ENCODE results near the gene TBX19. TPM values are rescaled to one million over a fixed set of nuclear protein-coding genes. Genes with fewer than 3 reads are reported as not detected.
A peak's percentile ranks its signal among the peaks of the same experiment; 100 is the strongest.

The TBX19 gene
- total RNA-seq, 2 experiments from 2014 or later: 1.4 to 1.5 TPM

GRCh38 chr1:168303716-168304540 lies 23.3 kb downstream of the TBX19 start:
- no peak overlapping the region for H3K4me3 Mint-ChIP-seq
- no peak overlapping the region for H3K27ac Mint-ChIP-seq
- intact Hi-C loops (cut with micrococcal nuclease): no loop called here
- no peaks in the 10 kb centered on the region for H3K9me3 Mint-ChIP-seq
- CTCF ChIA-PET: no interaction called here
- H3K4me1 Mint-ChIP-seq (ENCODE audit: low read depth): no peaks in the 10 kb centered on the region
- DNase-seq: no peak
- H3K36me3 Mint-ChIP-seq (ENCODE audit: low read depth): peaks cover 7% of the 10 kb centered on the region
- H3K27me3 Mint-ChIP-seq (ENCODE audit: low read depth): no peaks in the 10 kb centered on the region

- CTCF ChIA-PET: interaction anchor here (0.6 kb wide), 1 partner anchor 984 kb away, joined by 3 read pairs; no protein-coding TSS in a partner anchor
- no peak for DNase-seq
- Mint-ChIP-seq H3K9me3 (no peaks in the 10 kb centered on the region), H3K4me3 (no peak overlapping the region), H3K27me3 (ENCODE audit: low read depth) (no peaks in the 10 kb centered on the region), H3K36me3 (ENCODE audit: low read depth) (peaks cover 7% of the 10 kb centered on the region), H3K4me1 (ENCODE audit: low read depth) (no peaks in the 10 kb centered on the region), H3K27ac (no peak overlapping the region)
- intact Hi-C loops (cut with micrococcal nuclease): no loop called here
Observed at GRCh38 chr1:168304865-168305264, 24.2 kb downstream of the TBX19 start.

DNA sequence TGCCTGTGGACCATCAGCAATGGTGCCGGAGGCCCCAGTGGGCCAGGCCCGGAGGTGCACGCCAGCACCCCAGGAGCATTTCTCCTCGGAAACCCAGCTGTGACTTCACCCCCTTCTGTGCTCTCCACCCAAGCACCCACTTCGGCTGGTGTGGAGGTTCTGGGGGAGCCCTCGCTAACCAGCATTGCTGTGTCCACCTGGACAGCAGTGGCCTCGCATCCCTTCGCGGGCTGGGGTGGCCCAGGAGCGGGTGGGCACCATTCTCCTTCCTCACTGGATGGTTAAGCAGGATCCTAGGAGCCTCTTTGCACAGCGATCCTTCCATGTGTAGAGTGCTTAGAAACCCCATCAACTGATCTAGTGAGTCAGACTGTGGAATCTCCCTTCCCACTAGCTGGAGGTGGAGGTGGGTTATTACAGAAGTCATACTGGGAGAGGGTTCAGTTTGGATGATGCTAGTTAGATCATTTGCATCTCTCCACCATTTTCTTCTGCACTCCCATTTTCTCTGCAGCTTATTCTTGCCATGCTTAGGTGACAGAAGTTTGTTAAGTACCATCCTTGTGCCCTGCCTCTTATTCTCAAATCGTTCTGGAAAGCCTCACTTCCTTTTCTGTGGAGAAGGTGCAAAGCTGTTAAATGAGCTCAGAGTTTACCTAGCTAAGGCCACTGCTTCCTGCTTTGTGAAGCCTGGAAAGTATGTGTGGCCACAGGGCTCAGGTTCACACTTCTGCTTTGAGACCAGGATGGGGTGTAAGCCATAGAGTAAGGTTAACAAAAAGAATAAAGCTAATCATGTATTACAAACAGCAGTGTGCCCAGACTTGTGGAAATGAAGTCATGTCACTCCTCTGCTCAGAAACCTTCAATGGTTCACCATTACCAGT lies 32.3 kb downstream of the TBX19 start:
- no peaks in the 10 kb centered on the region for H3K27me3 Mint-ChIP-seq (ENCODE audit: low read depth)
- no peak for DNase-seq
- H3K4me1 Mint-ChIP-seq (ENCODE audit: low read depth): peaks cover 3% of the 10 kb centered on the region
- H3K4me3 Mint-ChIP-seq: no peak overlapping the region
- CTCF ChIA-PET: interaction anchor here (0.8 kb wide), 1 partner anchor 35 kb away, joined by 3 read pairs; no protein-coding TSS in a partner anchor
- peaks cover 7% of the 10 kb centered on the region for H3K36me3 Mint-ChIP-seq (ENCODE audit: low read depth)
- no peak overlapping the region for H3K27ac Mint-ChIP-seq
- no peaks in the 10 kb centered on the region for H3K9me3 Mint-ChIP-seq
- intact Hi-C loops (cut with micrococcal nuclease): no loop called here

DNA sequence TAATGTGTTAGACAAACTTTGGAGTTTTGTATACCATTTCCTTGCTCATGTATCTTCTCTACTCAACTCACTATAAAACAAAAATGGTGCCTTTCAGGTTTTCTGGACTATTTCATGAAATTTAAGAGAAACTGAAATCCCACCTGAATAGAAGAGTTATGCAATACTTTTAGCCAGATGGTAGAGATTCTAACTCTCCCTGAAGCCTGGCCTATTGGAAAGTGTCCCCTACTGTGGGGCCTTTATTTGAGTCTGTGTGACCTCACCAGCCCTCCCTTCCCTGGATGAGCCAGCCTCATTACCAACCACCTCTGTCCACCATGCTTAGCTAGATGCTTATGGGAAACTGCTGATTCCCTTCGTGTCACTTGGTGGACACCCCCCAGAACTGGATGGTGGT lies 35.5 kb downstream of the TBX19 start:
- CTCF ChIA-PET: interaction anchor here (1.4 kb wide), 1 partner anchor 27 kb away, joined by 4 read pairs; no protein-coding TSS in a partner anchor
- intact Hi-C loops (cut with micrococcal nuclease): no loop called here
- Mint-ChIP-seq H3K36me3 (ENCODE audit: low read depth) (peaks cover 3% of the 10 kb centered on the region), H3K27me3 (ENCODE audit: low read depth) (no peaks in the 10 kb centered on the region), H3K4me3 (no peak overlapping the region), H3K4me1 (ENCODE audit: low read depth) (peaks cover 7% of the 10 kb centered on the region), H3K27ac (no peak overlapping the region), H3K9me3 (no peaks in the 10 kb centered on the region)
- DNase-seq: no peak

- Mint-ChIP-seq H3K27me3 (ENCODE audit: low read depth) (no peaks in the 10 kb centered on the region), H3K27ac (no peak overlapping the region), H3K36me3 (ENCODE audit: low read depth) (peaks cover 3% of the 10 kb centered on the region)
Observed at GRCh38 chr1:168317309-168317708, 36.6 kb downstream of the TBX19 start.

DNA sequence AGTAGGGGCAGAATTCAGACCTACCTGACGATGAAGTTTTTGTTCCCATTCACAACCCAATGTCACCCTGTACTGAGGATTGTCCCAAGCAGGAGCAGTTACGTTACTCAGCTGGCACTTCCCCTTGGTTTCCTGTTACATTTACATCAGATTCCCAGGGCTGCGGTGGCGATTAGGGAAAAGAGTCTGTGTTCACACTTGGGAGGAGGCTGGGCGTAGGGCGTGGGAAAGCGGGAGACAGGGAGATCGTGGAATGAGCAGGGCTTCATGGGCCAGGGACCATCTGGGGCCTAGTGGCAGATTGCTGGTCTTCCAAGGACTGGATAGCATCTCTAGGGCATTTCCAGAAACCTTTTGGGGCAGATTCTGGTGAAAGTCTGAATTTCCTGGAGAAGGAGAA lies 39.0 kb downstream of the TBX19 start:
- DNase-seq: no peak
- no peak overlapping the region for H3K4me3 Mint-ChIP-seq
- intact Hi-C loops (cut with micrococcal nuclease): no loop called here
- CTCF ChIA-PET: no interaction called here
- no peak overlapping the region for H3K27ac Mint-ChIP-seq
- H3K4me1 Mint-ChIP-seq (ENCODE audit: low read depth): peaks cover 4% of the 10 kb centered on the region
- H3K27me3 Mint-ChIP-seq (ENCODE audit: low read depth): no peaks in the 10 kb centered on the region
- H3K9me3 Mint-ChIP-seq: no peaks in the 10 kb centered on the region
- H3K36me3 Mint-ChIP-seq (ENCODE audit: low read depth): peaks cover 2% of the 10 kb centered on the region

More at GRCh38 chr1:168317309-168317708, 36.6 kb downstream of the TBX19 start:
- no peaks in the 10 kb centered on the region for H3K9me3 Mint-ChIP-seq
- intact Hi-C loops (cut with micrococcal nuclease): no loop called here
- no peak overlapping the region for H3K4me3 Mint-ChIP-seq
- H3K4me1 Mint-ChIP-seq (ENCODE audit: low read depth): peaks cover 7% of the 10 kb centered on the region
- CTCF ChIA-PET: no interaction called here
- DNase-seq: peak; percentile 14

DNA sequence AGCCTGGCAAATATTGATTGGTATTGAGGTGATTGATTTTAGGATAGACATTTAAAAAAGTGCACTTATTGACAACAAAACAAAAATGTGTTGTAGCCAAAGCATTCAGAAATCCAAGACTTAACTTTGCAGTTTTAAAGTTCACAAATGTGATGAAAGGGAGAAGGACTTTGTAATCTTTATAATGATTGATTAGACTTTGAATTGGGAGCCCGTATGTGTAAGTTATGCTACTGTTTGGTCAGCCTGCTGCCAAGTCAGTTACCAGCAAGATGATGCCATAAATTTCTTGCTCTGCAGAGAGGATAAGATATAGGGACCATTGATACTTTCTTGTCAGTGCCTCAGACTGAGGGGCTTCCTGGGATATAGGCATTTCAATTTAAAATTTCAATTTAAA lies 39.5 kb downstream of the TBX19 start:
- CTCF ChIA-PET: interaction anchor here (2.1 kb wide), 1 partner anchor 237 kb away, joined by 9 read pairs; no protein-coding TSS in a partner anchor
- DNase-seq: no peak
- H3K36me3 Mint-ChIP-seq (ENCODE audit: low read depth): peaks cover 1% of the 10 kb centered on the region
- H3K27me3 Mint-ChIP-seq (ENCODE audit: low read depth): no peaks in the 10 kb centered on the region
- H3K4me3 Mint-ChIP-seq: no peak overlapping the region
- H3K4me1 Mint-ChIP-seq (ENCODE audit: low read depth): peaks cover 4% of the 10 kb centered on the region
- intact Hi-C loops (cut with micrococcal nuclease): no loop called here
- no peak overlapping the region for H3K27ac Mint-ChIP-seq
- no peaks in the 10 kb centered on the region for H3K9me3 Mint-ChIP-seq

DNA sequence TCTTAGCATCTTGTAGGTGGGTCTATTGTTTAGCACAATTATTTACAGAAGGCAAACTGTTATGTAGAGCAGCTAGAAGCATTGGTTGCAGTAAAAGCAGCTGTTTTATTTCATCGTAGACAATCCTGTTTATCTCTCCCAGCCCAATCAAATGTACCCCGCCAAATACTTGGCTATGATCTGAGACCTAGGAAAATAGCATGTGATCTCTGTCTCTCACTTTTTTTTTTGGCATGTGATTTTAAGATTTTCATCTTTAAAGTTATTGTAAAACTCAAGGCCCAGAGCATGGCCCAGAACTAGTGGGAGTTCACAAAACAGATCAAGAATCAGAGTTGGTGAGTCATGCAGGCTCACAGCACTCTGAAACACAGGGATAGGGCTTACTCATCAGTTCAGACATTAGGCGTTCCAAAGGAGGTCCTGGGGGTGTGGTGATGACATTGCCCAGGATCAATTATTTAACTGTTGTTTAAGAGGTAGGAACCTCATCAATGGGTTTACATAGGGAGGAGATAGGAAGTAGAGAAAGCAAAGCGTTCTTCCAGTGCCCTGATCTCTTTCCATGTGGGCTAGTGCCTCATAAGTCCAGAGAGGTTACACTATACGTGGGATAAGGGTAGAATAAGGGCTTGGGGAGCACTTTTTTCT lies 40.2 kb downstream of the TBX19 start:
- CTCF ChIA-PET: interaction anchor here (1.6 to 2.1 kb wide), 2 partner anchors 19 to 238 kb away, joined by 3 to 9 read pairs; no protein-coding TSS in a partner anchor
- peak; percentile 26 for DNase-seq
- intact Hi-C loops (cut with micrococcal nuclease): no loop called here
- Mint-ChIP-seq H3K4me3 (no peak overlapping the region), H3K27me3 (ENCODE audit: low read depth) (no peaks in the 10 kb centered on the region), H3K9me3 (no peaks in the 10 kb centered on the region), H3K27ac (no peak overlapping the region), H3K36me3 (ENCODE audit: low read depth) (no peaks in the 10 kb centered on the region), H3K4me1 (ENCODE audit: low read depth) (peaks cover 4% of the 10 kb centered on the region)

GRCh38 chr1:168321945-168322344 lies 41.3 kb downstream of the TBX19 start:
- DNase-seq: no peak
- intact Hi-C loops (cut with micrococcal nuclease): loop anchor here (1.0 kb wide), 3 partner anchors 87 to 238 kb away; partner anchors contain the start of gene TIPRL
- H3K4me3 Mint-ChIP-seq: no peak overlapping the region
- no peaks in the 10 kb centered on the region for H3K36me3 Mint-ChIP-seq (ENCODE audit: low read depth)
- H3K4me1 Mint-ChIP-seq (ENCODE audit: low read depth): peaks cover 4% of the 10 kb centered on the region
- no peaks in the 10 kb centered on the region for H3K9me3 Mint-ChIP-seq
- CTCF ChIA-PET: interaction anchor here (0.6 to 2.1 kb wide), 6 partner anchors 13 to 816 kb away, joined by 3 to 9 read pairs (median 4); no protein-coding TSS in a partner anchor
- H3K27ac Mint-ChIP-seq: no peak overlapping the region
- H3K27me3 Mint-ChIP-seq (ENCODE audit: low read depth): no peaks in the 10 kb centered on the region

DNA sequence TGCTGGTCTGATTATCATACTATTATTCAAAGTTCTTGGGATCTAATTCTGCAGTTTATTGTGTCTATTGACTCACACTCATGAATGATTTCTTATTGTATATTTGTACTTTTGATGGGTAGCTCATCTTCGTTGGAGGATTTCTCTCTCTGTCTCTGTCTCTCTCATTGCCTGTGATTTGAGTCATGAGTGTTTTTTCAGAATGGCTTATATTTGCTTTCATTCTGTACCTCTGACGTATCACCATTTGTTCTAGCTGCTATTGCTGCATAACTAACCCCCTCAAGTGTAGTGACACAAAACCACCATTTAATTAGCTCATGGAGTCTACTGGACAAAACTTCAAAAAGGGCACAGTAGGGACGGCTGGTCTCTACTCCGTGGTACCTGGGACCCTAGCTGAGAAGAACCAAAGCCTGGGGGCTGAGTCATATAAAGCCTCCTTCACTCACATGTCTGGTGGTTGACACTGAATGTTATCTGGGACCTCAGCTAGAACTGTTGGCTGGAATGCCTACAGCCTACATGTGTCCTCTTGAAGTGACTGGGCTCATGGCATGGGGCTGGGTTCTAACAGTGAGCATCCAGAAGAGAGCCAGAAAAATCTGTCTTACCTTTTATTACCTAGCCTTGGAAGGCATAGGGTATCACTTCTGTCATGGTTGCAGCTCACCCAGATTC lies 44.2 kb downstream of the TBX19 start:
- intact Hi-C loops (cut with micrococcal nuclease): no loop called here
- Mint-ChIP-seq H3K36me3 (ENCODE audit: low read depth) (no peaks in the 10 kb centered on the region), H3K27me3 (ENCODE audit: low read depth) (no peaks in the 10 kb centered on the region), H3K4me1 (ENCODE audit: low read depth) (peaks cover 4% of the 10 kb centered on the region), H3K4me3 (no peak overlapping the region), H3K9me3 (no peaks in the 10 kb centered on the region), H3K27ac (no peak overlapping the region)
- CTCF ChIA-PET: interaction anchor here (0.6 to 1.2 kb wide), 2 partner anchors 74 to 90 kb away, joined by 3 to 7 read pairs; no protein-coding TSS in a partner anchor
- DNase-seq: no peak

- Mint-ChIP-seq H3K27ac (no peak overlapping the region), H3K27me3 (ENCODE audit: low read depth) (no peaks in the 10 kb centered on the region), H3K9me3 (no peaks in the 10 kb centered on the region), H3K4me3 (no peak overlapping the region), H3K36me3 (ENCODE audit: low read depth) (no peaks in the 10 kb centered on the region), H3K4me1 (ENCODE audit: low read depth) (no peaks in the 10 kb centered on the region)
- CTCF ChIA-PET: interaction anchor here (1.2 to 1.6 kb wide), 2 partner anchors 14 to 17 kb away, joined by 3 to 11 read pairs; no protein-coding TSS in a partner anchor
- intact Hi-C loops (cut with micrococcal nuclease): no loop called here
- DNase-seq: no peak
Observed at GRCh38 chr1:168328731-168329364, 48.2 kb downstream of the TBX19 start.

All from activated naive CD4-positive, alpha-beta T cell treated with anti-CD3 and anti-CD28 coated beads for 36 hours (primary cell).